ENCODE data around the gene MSLN. TPM values are rescaled to one million over a fixed set of nuclear protein-coding genes. Genes with fewer than 3 reads are reported as not detected.

The MSLN gene
- total and polyA plus RNA-seq, 2 experiments from 2014 or later = 0.10 TPM; not detected in 1

GRCh38 chr16:722835-723633, 37.5 kb upstream of the MSLN start (continued):
- TF ChIP-seq, protein P1, sequence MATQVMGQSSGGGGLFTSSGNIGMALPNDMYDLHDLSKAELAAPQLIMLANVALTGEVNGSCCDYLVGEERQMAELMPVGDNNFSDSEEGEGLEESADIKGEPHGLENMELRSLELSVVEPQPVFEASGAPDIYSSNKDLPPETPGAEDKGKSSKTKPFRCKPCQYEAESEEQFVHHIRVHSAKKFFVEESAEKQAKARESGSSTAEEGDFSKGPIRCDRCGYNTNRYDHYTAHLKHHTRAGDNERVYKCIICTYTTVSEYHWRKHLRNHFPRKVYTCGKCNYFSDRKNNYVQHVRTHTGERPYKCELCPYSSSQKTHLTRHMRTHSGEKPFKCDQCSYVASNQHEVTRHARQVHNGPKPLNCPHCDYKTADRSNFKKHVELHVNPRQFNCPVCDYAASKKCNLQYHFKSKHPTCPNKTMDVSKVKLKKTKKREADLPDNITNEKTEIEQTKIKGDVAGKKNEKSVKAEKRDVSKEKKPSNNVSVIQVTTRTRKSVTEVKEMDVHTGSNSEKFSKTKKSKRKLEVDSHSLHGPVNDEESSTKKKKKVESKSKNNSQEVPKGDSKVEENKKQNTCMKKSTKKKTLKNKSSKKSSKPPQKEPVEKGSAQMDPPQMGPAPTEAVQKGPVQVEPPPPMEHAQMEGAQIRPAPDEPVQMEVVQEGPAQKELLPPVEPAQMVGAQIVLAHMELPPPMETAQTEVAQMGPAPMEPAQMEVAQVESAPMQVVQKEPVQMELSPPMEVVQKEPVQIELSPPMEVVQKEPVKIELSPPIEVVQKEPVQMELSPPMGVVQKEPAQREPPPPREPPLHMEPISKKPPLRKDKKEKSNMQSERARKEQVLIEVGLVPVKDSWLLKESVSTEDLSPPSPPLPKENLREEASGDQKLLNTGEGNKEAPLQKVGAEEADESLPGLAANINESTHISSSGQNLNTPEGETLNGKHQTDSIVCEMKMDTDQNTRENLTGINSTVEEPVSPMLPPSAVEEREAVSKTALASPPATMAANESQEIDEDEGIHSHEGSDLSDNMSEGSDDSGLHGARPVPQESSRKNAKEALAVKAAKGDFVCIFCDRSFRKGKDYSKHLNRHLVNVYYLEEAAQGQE (IDR thresholded peaks at IDR 0.05; ENCODE audit: unreplicated experiment) = no peak
- no peak for TF ChIP-seq POLR2AphosphoS5 (IDR thresholded peaks at IDR 0.05; ENCODE audit: low read depth)
- TF ChIP-seq ZNF114 (CRISPR knock-in tag; IDR thresholded peaks at IDR 0.05) = no peak
- TF ChIP-seq STAT1 (IDR thresholded peaks at IDR 0.05; ENCODE audit: unreplicated experiment) = no peak

DNA sequence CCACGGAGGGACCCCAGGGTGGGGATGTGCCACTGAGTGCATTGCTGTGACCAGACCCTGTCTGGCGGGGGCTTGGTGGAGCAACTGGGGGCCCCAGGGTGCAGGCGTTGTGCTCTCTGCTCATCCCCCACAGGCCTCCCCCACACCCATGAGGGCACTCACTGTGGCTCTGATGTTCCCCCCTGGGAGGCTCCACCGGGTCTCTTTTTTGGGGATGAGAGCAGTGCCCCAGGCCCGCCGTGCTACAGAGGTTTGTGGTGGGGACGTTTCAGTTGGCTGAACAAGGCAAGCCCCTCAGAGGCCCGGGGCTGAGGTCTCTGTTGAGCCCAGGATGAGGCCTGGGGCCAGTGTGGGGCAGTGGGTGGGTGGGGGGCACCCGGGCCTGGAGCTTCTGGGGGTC, 36.8 kb upstream of the MSLN start:
- Histone ChIP-seq H3K36me3 (ENCODE audit: insufficient read depth) (no peaks in the 10 kb centered on the region), H4K20me1 (replicated peaks; ENCODE audit: insufficient read depth) (no peaks in the 10 kb centered on the region), H3K4me2 (no peak overlapping the region), H3K4me3 (no peak overlapping the region), H2AFZ (no peak overlapping the region), H3K9me2 (ENCODE audit: insufficient read depth) (no peaks in the 10 kb centered on the region), H3F3A (replicated peaks; ENCODE audit: low read depth) (peaks cover 12% of the 10 kb centered on the region), H3K4me1 (ENCODE audit: insufficient read depth) (peaks cover 8% of the 10 kb centered on the region; the same call in 1 of the 2 replicates), H3K27me3 (ENCODE audit: insufficient read depth) (peaks cover 19% of the 10 kb centered on the region; the same call in 1 of the 2 replicates), H3K79me2 (replicated peaks; ENCODE audit: insufficient read depth) (no peaks in the 10 kb centered on the region), H3K27ac (ENCODE audit: low read depth) (no peak overlapping the region)
- ATAC-seq (no peak), DNase-seq (ENCODE audit: low spot score) (no peak)
- peaks cover 9% of the 10 kb centered on the region; the same call in 2 of the 3 replicates for H3K4me1 Mint-ChIP-seq
- peaks cover 22% of the 10 kb centered on the region for H3K27me3 Mint-ChIP-seq (ENCODE audit: insufficient read depth, low read depth, poor library complexity)
- no peak overlapping the region for H3K4me3 Mint-ChIP-seq
- H3K9me3 Mint-ChIP-seq = no peaks in the 10 kb centered on the region
- TF ChIP-seq, protein P1 (IDR thresholded peaks at IDR 0.05; ENCODE audit: unreplicated experiment) = no peak
- TF ChIP-seq EZH2phosphoT487 (IDR thresholded peaks at IDR 0.05; ENCODE audit: unreplicated experiment) (no peak), ZNF331 (CRISPR knock-in tag; IDR thresholded peaks at IDR 0.05; ENCODE audit: low read depth) (no peak), STAT1 (IDR thresholded peaks at IDR 0.05; ENCODE audit: unreplicated experiment) (no peak), CREB1 (CRISPR knock-in tag; IDR thresholded peaks at IDR 0.05; ENCODE audit: low read depth) (no peak), EZH2 (IDR thresholded peaks at IDR 0.05; ENCODE audit: low read depth, unreplicated experiment) (no peak), ZNF114 (CRISPR knock-in tag; IDR thresholded peaks at IDR 0.05) (no peak), POLR2AphosphoS5 (IDR thresholded peaks at IDR 0.05; ENCODE audit: low read depth) (no peak)
- TF ChIP-seq, protein P2, sequence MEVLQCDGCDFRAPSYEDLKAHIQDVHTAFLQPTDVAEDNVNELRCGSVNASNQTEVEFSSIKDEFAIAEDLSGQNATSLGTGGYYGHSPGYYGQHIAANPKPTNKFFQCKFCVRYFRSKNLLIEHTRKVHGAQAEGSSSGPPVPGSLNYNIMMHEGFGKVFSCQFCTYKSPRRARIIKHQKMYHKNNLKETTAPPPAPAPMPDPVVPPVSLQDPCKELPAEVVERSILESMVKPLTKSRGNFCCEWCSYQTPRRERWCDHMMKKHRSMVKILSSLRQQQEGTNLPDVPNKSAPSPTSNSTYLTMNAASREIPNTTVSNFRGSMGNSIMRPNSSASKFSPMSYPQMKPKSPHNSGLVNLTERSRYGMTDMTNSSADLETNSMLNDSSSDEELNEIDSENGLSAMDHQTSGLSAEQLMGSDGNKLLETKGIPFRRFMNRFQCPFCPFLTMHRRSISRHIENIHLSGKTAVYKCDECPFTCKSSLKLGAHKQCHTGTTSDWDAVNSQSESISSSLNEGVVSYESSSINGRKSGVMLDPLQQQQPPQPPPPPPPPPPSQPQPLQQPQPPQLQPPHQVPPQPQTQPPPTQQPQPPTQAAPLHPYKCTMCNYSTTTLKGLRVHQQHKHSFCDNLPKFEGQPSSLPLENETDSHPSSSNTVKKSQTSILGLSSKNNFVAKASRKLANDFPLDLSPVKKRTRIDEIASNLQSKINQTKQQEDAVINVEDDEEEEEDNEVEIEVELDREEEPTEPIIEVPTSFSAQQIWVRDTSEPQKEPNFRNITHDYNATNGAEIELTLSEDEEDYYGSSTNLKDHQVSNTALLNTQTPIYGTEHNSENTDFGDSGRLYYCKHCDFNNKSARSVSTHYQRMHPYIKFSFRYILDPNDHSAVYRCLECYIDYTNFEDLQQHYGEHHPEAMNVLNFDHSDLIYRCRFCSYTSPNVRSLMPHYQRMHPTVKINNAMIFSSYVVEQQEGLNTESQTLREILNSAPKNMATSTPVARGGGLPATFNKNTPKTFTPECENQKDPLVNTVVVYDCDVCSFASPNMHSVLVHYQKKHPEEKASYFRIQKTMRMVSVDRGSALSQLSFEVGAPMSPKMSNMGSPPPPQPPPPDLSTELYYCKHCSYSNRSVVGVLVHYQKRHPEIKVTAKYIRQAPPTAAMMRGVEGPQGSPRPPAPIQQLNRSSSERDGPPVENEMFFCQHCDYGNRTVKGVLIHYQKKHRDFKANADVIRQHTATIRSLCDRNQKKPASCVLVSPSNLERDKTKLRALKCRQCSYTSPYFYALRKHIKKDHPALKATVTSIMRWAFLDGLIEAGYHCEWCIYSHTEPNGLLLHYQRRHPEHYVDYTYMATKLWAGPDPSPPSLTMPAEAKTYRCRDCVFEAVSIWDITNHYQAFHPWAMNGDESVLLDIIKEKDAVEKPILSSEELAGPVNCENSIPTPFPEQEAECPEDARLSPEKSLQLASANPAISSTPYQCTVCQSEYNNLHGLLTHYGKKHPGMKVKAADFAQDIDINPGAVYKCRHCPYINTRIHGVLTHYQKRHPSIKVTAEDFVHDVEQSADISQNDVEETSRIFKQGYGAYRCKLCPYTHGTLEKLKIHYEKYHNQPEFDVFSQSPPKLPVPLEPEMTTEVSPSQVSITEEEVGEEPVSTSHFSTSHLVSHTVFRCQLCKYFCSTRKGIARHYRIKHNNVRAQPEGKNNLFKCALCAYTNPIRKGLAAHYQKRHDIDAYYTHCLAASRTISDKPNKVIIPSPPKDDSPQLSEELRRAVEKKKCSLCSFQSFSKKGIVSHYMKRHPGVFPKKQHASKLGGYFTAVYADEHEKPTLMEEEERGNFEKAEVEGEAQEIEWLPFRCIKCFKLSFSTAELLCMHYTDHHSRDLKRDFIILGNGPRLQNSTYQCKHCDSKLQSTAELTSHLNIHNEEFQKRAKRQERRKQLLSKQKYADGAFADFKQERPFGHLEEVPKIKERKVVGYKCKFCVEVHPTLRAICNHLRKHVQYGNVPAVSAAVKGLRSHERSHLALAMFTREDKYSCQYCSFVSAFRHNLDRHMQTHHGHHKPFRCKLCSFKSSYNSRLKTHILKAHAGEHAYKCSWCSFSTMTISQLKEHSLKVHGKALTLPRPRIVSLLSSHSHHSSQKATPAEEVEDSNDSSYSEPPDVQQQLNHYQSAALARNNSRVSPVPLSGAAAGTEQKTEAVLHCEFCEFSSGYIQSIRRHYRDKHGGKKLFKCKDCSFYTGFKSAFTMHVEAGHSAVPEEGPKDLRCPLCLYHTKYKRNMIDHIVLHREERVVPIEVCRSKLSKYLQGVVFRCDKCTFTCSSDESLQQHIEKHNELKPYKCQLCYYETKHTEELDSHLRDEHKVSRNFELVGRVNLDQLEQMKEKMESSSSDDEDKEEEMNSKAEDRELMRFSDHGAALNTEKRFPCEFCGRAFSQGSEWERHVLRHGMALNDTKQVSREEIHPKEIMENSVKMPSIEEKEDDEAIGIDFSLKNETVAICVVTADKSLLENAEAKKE (CRISPR knock-in tag; IDR thresholded peaks at IDR 0.05) = no peak
- H3K27ac Mint-ChIP-seq = no peak overlapping the region
- H3K36me3 Mint-ChIP-seq (ENCODE audit: low read depth) = no peaks in the 10 kb centered on the region
